ENCODE results near the gene PROSER2.

PROSER2 gene

GRCh38 chr10:11909618-11910017 is 86.5 kb downstream of the PROSER2 start:
- DNase-seq (ENCODE audit: low spot score), result no peak

DNA sequence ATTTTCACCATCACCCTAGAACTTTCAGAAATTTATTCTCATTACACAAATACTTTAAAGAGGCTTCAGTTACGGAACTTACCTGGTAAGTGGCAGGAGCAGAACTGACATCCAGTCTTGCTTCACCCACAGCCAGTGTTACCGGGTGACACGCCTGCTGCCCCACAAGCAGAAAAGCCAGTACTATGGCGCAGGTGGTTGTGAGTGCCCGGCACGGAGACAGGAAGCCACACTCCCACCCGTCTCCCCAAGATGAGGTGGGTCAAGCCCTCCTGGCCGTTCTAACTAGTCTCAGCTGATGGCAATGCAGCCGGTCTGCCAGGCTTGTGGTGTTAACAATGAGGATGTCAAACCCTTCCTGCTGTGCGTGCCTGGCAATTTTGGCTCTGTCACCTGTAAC is 86.9 kb downstream of the PROSER2 start:
- DNase-seq (ENCODE audit: low spot score), result no peak

- DNase-seq (ENCODE audit: low spot score), result no peak
Measured at GRCh38 chr10:11913079-11913641, 90.0 kb downstream of the PROSER2 start.

DNA sequence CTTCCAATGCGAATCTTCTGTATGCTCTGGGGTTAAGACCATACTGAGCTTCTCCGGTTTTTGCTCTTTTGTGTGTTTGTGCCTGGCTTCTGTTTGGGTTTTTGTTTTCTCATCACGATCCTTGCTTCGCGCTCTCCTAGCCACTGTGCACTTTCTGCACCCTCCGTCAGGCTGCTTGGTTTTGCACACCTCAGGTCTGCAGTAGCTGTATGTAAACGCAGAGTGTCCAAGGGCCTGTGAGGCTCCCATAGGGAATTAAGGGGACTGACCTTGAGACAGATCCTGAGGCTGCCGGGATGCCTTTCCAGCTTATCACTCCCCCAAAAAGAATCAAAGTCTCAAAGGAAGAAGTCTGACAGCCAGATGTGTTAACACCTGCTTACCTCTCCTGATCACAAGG is 95.2 kb downstream of the PROSER2 start:
- DNase-seq (ENCODE audit: low spot score), result no peak

- no peak for DNase-seq (ENCODE audit: low spot score)
Measured at GRCh38 chr10:11919271-11919670, 96.1 kb downstream of the PROSER2 start.

All from COLO829 (cell line).